ENCODE measurements around the gene NOS3.

Gene NOS3

DNA sequence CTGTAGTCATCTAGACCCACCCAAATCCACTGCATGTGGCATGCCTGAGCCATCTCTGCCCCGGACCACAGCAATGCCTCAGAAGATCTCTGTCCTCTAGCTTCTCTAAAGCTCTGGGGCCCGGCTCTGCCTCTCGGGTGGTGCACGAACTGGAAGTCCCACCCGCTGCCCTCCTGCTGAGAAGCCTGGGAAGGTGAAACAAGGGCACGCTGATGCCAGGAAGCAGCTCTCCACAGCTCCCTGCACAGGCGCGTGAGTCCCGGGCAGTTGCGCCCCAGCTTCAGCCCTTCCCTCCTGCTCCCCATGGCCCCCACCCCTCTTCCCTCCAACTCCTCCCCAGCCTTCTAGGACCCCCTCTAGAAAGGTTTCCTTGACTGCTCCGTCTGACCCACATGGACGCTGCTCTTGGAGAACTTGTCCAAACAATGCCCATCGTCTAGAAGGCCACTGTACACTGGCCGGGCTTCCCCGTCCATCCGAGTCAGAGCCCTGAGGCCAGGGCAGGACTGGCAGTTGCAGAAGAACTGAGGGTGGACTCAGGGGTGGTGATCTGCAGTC is 25.5 kb upstream of the NOS3 start:
- no peak for TF ChIP-seq CTCF (IDR thresholded peaks at IDR 0.05; ENCODE audit: insufficient read depth, low read depth, low read length, missing control alignments)
- H3K4me3 ChIP-seq (ENCODE audit: low read depth, low read length), result no peak overlapping the region
- DNase-seq (ENCODE audit: low read depth), result no peak

DNA sequence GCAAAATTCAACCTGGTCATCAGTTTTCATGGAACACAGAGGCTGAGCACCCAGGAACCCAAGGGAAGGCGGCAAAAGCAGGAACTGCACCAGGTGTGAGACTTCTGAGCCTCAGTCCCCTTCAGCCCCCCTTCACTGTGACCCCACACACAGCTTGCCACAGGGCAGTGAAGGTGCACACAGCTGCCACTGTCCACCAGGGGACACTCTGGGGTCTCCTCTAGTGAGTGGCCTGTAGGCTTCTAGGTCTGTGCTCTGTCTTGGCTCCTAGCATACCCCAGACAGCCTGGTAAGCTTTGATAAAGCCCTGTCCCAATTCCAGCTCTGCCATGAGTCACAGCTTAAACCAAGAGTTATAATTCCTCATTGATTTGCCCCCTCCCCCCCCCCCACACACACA is 24.8 kb upstream of the NOS3 start:
- DNase-seq (ENCODE audit: low read depth), result no peak
- no peak for TF ChIP-seq CTCF (IDR thresholded peaks at IDR 0.05; ENCODE audit: insufficient read depth, low read depth, low read length, missing control alignments)
- H3K4me3 ChIP-seq (ENCODE audit: low read depth, low read length), result no peak overlapping the region

GRCh38 chr7:150967349-150967748 is 23.5 kb upstream of the NOS3 start:
- no peak overlapping the region for H3K4me3 ChIP-seq (ENCODE audit: low read depth, low read length)
- no peak for DNase-seq (ENCODE audit: low read depth)
- TF ChIP-seq CTCF (IDR thresholded peaks at IDR 0.05; ENCODE audit: insufficient read depth, low read depth, low read length, missing control alignments), result no peak

DNA sequence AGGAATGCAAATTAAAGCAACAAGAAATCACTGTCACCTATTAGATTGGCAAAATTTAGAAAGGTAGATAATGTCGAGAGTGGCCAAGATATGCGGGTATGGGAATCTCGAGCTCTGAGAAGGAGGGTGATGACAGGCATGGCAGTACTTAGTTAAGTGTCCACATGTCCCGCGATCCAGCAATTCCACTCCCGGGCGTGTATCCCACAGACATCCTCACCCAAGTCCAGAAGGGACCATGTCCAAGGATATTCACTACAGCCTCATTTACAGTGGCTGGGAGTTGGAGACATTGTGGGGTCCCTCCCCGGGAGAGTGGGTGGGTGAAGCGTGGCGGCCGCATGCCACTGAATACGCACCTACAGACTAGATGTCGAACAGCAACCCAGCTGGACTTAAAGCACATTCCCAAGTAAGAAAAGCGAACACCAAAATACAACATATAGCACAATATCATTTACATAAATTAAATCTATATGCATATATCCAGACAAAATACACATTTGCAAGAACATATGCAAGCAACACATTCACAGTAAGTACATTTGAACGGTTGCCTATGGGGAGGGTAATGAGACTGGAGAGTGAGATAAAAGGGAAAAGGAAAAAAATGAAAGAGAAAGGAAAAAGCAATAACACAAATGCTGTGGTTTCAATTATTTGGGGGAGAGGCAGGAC is 22.6 kb upstream of the NOS3 start:
- DNase-seq (ENCODE audit: low read depth), result no peak
- no peak for TF ChIP-seq CTCF (IDR thresholded peaks at IDR 0.05; ENCODE audit: insufficient read depth, low read depth, low read length, missing control alignments)
- H3K4me3 ChIP-seq (ENCODE audit: low read depth, low read length), result no peak overlapping the region

- DNase-seq (ENCODE audit: low read depth), result no peak
- H3K4me3 ChIP-seq (ENCODE audit: low read depth, low read length), result no peak overlapping the region
- TF ChIP-seq CTCF (IDR thresholded peaks at IDR 0.05; ENCODE audit: insufficient read depth, low read depth, low read length, missing control alignments), result no peak
Observed at GRCh38 chr7:150968734-150969372, 22.0 kb upstream of the NOS3 start.

GRCh38 chr7:150969475-150969874 is 21.3 kb upstream of the NOS3 start:
- no peak for TF ChIP-seq CTCF (IDR thresholded peaks at IDR 0.05; ENCODE audit: insufficient read depth, low read depth, low read length, missing control alignments)

More at GRCh38 chr7:150969475-150969874, 21.3 kb upstream of the NOS3 start:
- DNase-seq (ENCODE audit: low read depth), result no peak
- no peak overlapping the region for H3K4me3 ChIP-seq (ENCODE audit: low read depth, low read length)

All from GM12865 (cell line).